Stimulated activated CD4-positive, alpha-beta T cell treated with anti-CD3 and anti-CD28 coated beads, Interleukin-15, amount 100 ng/mL, for 24 hours (primary cell): Measurements from ENCODE around the gene KIF6.
A peak's percentile ranks its signal among the peaks of the same experiment; 100 is the strongest.

Experiments used
- DNase-seq: peaks from one replicate; pipeline ENCODE4 v3.0.0-alpha.2; 2020

KIF6 gene

GRCh38 chr6:39411001-39411400, 314.2 kb downstream of the KIF6 start:
- DNase-seq = no peak

GRCh38 chr6:39409889-39410288, 315.3 kb downstream of the KIF6 start:
- DNase-seq = no peak

GRCh38 chr6:39407446-39407993, 317.7 kb downstream of the KIF6 start:
- no peak for DNase-seq

- no peak for DNase-seq
Measured at GRCh38 chr6:39404312-39404711, 320.9 kb downstream of the KIF6 start.

GRCh38 chr6:39403304-39403703, 321.9 kb downstream of the KIF6 start:
- DNase-seq = no peak

- DNase-seq = no peak
Measured at GRCh38 chr6:39402239-39402751, 322.9 kb downstream of the KIF6 start.

GRCh38 chr6:39401376-39401775, 323.8 kb downstream of the KIF6 start:
- no peak for DNase-seq

- DNase-seq = no peak
Measured at GRCh38 chr6:39400026-39400425, 325.2 kb downstream of the KIF6 start.

- no peak for DNase-seq
Measured at GRCh38 chr6:39396854-39397253, 328.4 kb downstream of the KIF6 start.

GRCh38 chr6:39393075-39393474, 332.1 kb downstream of the KIF6 start:
- DNase-seq = no peak

GRCh38 chr6:39391182-39391581, 334.0 kb downstream of the KIF6 start:
- no peak for DNase-seq

GRCh38 chr6:39389484-39389767, 335.8 kb downstream of the KIF6 start:
- no peak for DNase-seq

GRCh38 chr6:39388606-39389483, 336.4 kb downstream of the KIF6 start:
- no peak for DNase-seq

GRCh38 chr6:39387785-39388184, 337.4 kb downstream of the KIF6 start:
- DNase-seq = no peak

- no peak for DNase-seq
Measured at GRCh38 chr6:39386487-39386886, 338.7 kb downstream of the KIF6 start.

- no peak for DNase-seq
Measured at GRCh38 chr6:39381550-39382140, 343.6 kb downstream of the KIF6 start.

- no peak for DNase-seq
Measured at GRCh38 chr6:39380837-39381549, 344.2 kb downstream of the KIF6 start.

GRCh38 chr6:39378960-39379425, 346.2 kb downstream of the KIF6 start:
- no peak for DNase-seq

- no peak for DNase-seq
Measured at GRCh38 chr6:39378175-39378959, 346.8 kb downstream of the KIF6 start.

GRCh38 chr6:39377539-39377950, 347.7 kb downstream of the KIF6 start:
- peak; percentile 16 for DNase-seq

GRCh38 chr6:39375405-39375804, 349.8 kb downstream of the KIF6 start:
- no peak for DNase-seq

GRCh38 chr6:39370390-39370789, 354.8 kb downstream of the KIF6 start:
- DNase-seq = no peak

- DNase-seq = no peak
Measured at GRCh38 chr6:39369987-39370386, 355.2 kb downstream of the KIF6 start.
